Neural progenitor cell (in vitro differentiated cells): ENCODE measurements around the gene SMIM11. TPM values are rescaled to one million over a fixed set of nuclear protein-coding genes. Genes with fewer than 3 reads are reported as not detected.

Experiments
- DNase-seq: peaks from one replicate; pipeline ENCODE4 v3.0.0-alpha.2; 2016; ENCODE audit warnings: low spot score
- H2AFZ ChIP-seq: fragments of 200-600 bp; sonication (generic); replicated peaks from 2 replicates; pipeline ENCODE4 v1.6.1; 2016; ENCODE audit warnings: antibody characterized with exemption
- H3F3A ChIP-seq: fragments of 200-600 bp; sonication (generic); 2 replicates; pipeline ENCODE4 v1.6.1; 2016; ENCODE audit warnings: antibody characterized with exemption, low read depth
- H3K27ac ChIP-seq: fragments of 200-600 bp; sonication (generic); 2 replicates; pipeline ENCODE4 v1.5.1; 2016; ENCODE audit warnings: mild to moderate bottlenecking
- H3K27me3 ChIP-seq: fragments of 200-600 bp; sonication (generic); 2 replicates; pipeline ENCODE4 v1.6.1; 2016; ENCODE audit warnings: mild to moderate bottlenecking, moderate library complexity
- H3K36me3 ChIP-seq: fragments of 200-600 bp; sonication (generic); 2 replicates; pipeline ENCODE4 v1.5.1; 2016
- H3K4me1 ChIP-seq: fragments of 200-600 bp; sonication (generic); 2 replicates; pipeline ENCODE4 v1.6.1; 2016; ENCODE audit warnings: mixed run types
- H3K4me2 ChIP-seq: fragments of 200-600 bp; sonication (generic); 2 replicates; pipeline ENCODE4 v1.6.1; 2016
- H3K4me3 ChIP-seq: fragments of 200-600 bp; sonication (generic); 2 replicates; pipeline ENCODE4 v1.5.1; 2016
- H3K79me2 ChIP-seq: fragments of 200-600 bp; sonication (generic); 2 replicates; pipeline ENCODE4 v1.6.1; 2016; ENCODE audit warnings: low read depth
- H3K9ac ChIP-seq: fragments of 200-600 bp; sonication (generic); 2 replicates; pipeline ENCODE4 v1.6.1; 2016
- H3K9me3 ChIP-seq: fragments of 200-600 bp; sonication (generic); 2 replicates; pipeline ENCODE4 v1.5.1; 2016; ENCODE audit warnings: low read depth
- H4K20me1 ChIP-seq: fragments of 200-600 bp; sonication (generic); 2 replicates; pipeline ENCODE4 v1.6.1; 2016; ENCODE audit warnings: low read depth
- H3K27ac Mint-ChIP-seq: 3 replicates; pipeline ENCODE4 v1.8.0; 2021; ENCODE audit warnings: mixed read lengths
- H3K27me3 Mint-ChIP-seq: 2 replicates; pipeline ENCODE4 v1.8.0; 2022; ENCODE audit warnings: low read depth, mild to moderate bottlenecking, inconsistent platforms, moderate library complexity, mixed read lengths; ENCODE audit not compliant: insufficient read depth
- H3K36me3 Mint-ChIP-seq: 3 replicates; pipeline ENCODE4 v1.8.0; 2021; ENCODE audit warnings: mixed read lengths
- H3K4me1 Mint-ChIP-seq: 3 replicates; pipeline ENCODE4 v1.8.0; 2021; ENCODE audit warnings: mixed read lengths
- H3K4me3 Mint-ChIP-seq: 3 replicates; pipeline ENCODE4 v1.8.0; 2021; ENCODE audit warnings: mild to moderate bottlenecking, moderate library complexity, mixed read lengths
- H3K9me3 Mint-ChIP-seq: 3 replicates; pipeline ENCODE4 v1.8.0; 2020; ENCODE audit warnings: mixed read lengths
- EZH2 ChIP-seq: fragments of 200-600 bp; sonication (generic); IDR thresholded peaks from 2 replicates; pipeline ENCODE4 v1.6.1; 2017; ENCODE audit warnings: antibody characterized with exemption, mild to moderate bottlenecking, moderate library complexity
- EZH2phosphoT487 ChIP-seq: fragments of 200-600 bp; sonication (generic); IDR thresholded peaks from 2 replicates; pipeline ENCODE4 v1.6.1; 2017; ENCODE audit warnings: antibody characterized with exemption
- total RNA-seq: library from RNA; depleted of rRNA; stranded (reverse); fragments of >200 nt; gene quantifications from 2 replicates; pipeline ENCODE4 v1.2.3, GENCODE V29; 2015; ENCODE audit warnings: low replicate concordance
- TF ChIP-seq, protein P1 (sequence below): fragments of 200-600 bp; sonication (generic); IDR thresholded peaks from 2 replicates; pipeline ENCODE4 v1.5.1; 2017; ENCODE audit warnings: antibody characterized with exemption, mild to moderate bottlenecking

The SMIM11 gene
- total RNA-seq, 1 donor from 2014 or later = 4.8 TPM

DNA sequence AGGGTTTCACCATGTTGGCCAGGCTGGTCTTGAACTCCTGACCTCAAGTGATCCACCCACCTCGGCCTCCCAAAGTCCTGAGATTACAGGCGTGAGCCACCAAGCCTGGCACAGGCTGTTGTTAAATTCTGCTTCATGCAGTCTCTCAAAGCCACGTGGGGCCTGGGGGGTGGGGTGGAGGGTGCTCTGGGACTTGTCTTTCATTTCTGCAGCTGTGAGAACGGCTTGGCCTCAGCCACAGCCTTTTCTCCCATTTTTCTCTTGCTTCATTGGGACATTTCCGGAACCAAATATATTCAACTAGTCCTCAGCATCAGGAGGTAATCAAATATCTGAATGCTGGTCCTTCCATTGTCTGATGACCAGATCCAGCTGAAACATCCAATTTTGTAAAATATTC is 39.1 kb upstream of the SMIM11 start:
- H2AFZ ChIP-seq = no peak overlapping the region
- H3K4me3 ChIP-seq = no peak overlapping the region
- no peaks in the 10 kb centered on the region for H3K27me3 ChIP-seq
- no peak overlapping the region for H3K4me2 ChIP-seq
- H3K27me3 Mint-ChIP-seq = peaks cover 2% of the 10 kb centered on the region
- TF ChIP-seq EZH2 (no peak), EZH2phosphoT487 (no peak)
- no peak overlapping the region for H3K4me3 Mint-ChIP-seq
- H3K9me3 ChIP-seq = no peaks in the 10 kb centered on the region
- no peak overlapping the region for H3K27ac Mint-ChIP-seq
- H3K36me3 ChIP-seq = no peaks in the 10 kb centered on the region
- no peak overlapping the region for H3K27ac ChIP-seq
- peaks cover 2% of the 10 kb centered on the region for H3K36me3 Mint-ChIP-seq
- H3F3A ChIP-seq = peaks cover 13% of the 10 kb centered on the region
- H3K4me1 Mint-ChIP-seq = peaks cover 30% of the 10 kb centered on the region
- no peaks in the 10 kb centered on the region for H4K20me1 ChIP-seq
- no peak overlapping the region for H3K9ac ChIP-seq
- H3K79me2 ChIP-seq = no peaks in the 10 kb centered on the region
- H3K4me1 ChIP-seq = peaks cover 38% of the 10 kb centered on the region
- no peaks in the 10 kb centered on the region for H3K9me3 Mint-ChIP-seq
- DNase-seq = no peak

DNA sequence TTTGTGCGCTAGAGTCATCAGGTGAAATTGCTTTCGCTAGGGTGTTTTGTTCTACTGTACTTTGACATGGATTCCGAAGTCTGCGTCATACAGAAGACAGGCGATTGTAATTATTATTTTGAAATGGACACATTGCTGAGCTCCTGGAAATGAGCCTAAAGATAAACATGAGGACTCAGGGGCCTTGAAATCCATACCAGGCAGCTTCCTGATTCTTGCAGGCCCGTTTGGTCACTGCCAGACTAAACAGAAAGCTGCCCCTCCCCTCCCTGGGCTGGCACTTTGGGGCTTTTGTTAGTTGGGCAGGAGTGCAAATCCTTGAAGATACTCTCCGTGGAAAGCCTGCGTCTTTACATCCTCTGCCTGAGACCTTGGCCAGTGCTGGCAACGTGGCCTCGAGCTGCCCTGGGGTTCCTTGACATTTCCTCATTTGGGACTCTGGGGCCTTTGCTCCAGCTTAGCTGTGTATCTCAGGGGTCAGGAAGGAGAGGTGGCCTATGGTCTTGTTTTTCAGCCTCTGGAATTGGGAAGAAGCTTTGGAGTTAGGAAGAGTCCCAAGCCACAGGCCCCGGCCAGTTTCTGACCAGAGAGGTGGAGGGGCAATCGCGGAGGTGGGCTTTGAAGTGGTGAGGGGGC is 38.4 kb upstream of the SMIM11 start:
- Histone ChIP-seq H3K36me3 (no peaks in the 10 kb centered on the region), H3K9me3 (no peaks in the 10 kb centered on the region), H3K9ac (no peak overlapping the region), H2AFZ (no peak overlapping the region), H3F3A (peaks cover 13% of the 10 kb centered on the region), H3K27ac (no peak overlapping the region), H3K4me2 (no peak overlapping the region), H3K4me3 (no peak overlapping the region), H4K20me1 (no peaks in the 10 kb centered on the region), H3K79me2 (no peaks in the 10 kb centered on the region), H3K27me3 (no peaks in the 10 kb centered on the region), H3K4me1 (peaks cover 38% of the 10 kb centered on the region)
- peaks cover 2% of the 10 kb centered on the region for H3K36me3 Mint-ChIP-seq
- H3K27me3 Mint-ChIP-seq = peaks cover 2% of the 10 kb centered on the region
- no peak for DNase-seq
- H3K9me3 Mint-ChIP-seq = peaks cover under 1% of the 10 kb centered on the region
- H3K4me1 Mint-ChIP-seq = peaks cover 30% of the 10 kb centered on the region
- no peak overlapping the region for H3K4me3 Mint-ChIP-seq
- no peak overlapping the region for H3K27ac Mint-ChIP-seq
- TF ChIP-seq EZH2phosphoT487 = no peak
- TF ChIP-seq, protein P1, sequence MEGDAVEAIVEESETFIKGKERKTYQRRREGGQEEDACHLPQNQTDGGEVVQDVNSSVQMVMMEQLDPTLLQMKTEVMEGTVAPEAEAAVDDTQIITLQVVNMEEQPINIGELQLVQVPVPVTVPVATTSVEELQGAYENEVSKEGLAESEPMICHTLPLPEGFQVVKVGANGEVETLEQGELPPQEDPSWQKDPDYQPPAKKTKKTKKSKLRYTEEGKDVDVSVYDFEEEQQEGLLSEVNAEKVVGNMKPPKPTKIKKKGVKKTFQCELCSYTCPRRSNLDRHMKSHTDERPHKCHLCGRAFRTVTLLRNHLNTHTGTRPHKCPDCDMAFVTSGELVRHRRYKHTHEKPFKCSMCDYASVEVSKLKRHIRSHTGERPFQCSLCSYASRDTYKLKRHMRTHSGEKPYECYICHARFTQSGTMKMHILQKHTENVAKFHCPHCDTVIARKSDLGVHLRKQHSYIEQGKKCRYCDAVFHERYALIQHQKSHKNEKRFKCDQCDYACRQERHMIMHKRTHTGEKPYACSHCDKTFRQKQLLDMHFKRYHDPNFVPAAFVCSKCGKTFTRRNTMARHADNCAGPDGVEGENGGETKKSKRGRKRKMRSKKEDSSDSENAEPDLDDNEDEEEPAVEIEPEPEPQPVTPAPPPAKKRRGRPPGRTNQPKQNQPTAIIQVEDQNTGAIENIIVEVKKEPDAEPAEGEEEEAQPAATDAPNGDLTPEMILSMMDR = no peak
- no peak for TF ChIP-seq EZH2

DNA sequence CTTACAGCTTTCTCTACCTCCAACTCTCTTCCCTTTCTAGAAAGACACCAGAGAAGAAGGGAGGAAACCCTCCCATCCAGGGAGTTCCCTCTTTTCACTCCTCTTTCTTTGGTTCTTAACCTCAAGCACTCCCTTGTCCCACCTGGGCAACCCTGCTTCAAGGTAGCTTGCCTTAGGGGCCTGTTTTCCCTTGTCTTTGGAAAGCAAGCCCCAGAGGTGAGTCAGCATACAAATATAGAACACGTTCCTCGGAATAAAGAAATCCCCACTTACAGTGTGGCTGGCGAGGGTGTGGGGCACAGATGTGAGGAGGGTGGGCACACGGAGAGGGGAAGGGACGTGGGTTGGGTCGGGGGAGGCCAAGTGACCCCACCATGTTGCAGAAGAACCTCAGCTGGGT is 37.6 kb upstream of the SMIM11 start:
- Histone ChIP-seq H3K4me3 (no peak overlapping the region), H3K4me2 (no peak overlapping the region), H3K27me3 (no peaks in the 10 kb centered on the region), H3K36me3 (no peaks in the 10 kb centered on the region), H3K9me3 (no peaks in the 10 kb centered on the region), H2AFZ (no peak overlapping the region), H4K20me1 (no peaks in the 10 kb centered on the region), H3K27ac (no peak overlapping the region), H3K4me1 (peaks cover 38% of the 10 kb centered on the region), H3K9ac (no peak overlapping the region), H3K79me2 (no peaks in the 10 kb centered on the region), H3F3A (peaks cover 13% of the 10 kb centered on the region)
- no peak for DNase-seq
- H3K4me1 Mint-ChIP-seq = peaks cover 30% of the 10 kb centered on the region
- H3K36me3 Mint-ChIP-seq = peaks cover 2% of the 10 kb centered on the region
- TF ChIP-seq EZH2 (no peak), EZH2phosphoT487 (no peak)
- TF ChIP-seq, protein P1 = no peak
- H3K27me3 Mint-ChIP-seq = peaks cover 2% of the 10 kb centered on the region
- peak overlapping the region; percentile 76 for H3K27ac Mint-ChIP-seq
- no peak overlapping the region for H3K4me3 Mint-ChIP-seq
- peaks cover 4% of the 10 kb centered on the region for H3K9me3 Mint-ChIP-seq

DNA sequence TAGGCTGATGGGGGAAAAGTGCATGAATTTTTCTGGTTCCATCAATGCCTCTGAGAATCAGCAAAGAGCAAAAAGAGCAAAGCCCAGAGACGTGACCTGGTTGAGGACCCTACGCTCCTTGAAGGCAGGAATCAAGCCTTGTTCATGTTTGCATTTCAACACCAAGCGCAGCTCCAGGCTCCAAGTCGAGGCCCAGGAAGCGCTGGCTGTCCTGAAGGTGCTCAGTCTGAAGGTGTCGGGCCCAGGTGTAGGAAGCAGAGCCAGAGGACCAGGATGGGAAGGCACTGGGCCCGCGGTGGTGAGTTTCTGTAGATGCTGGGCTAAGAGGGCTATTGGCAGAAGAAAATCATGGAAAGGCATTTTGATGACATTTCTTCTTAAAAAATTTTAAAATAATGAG is 37.1 kb upstream of the SMIM11 start:
- Mint-ChIP-seq H3K9me3 (peaks cover 4% of the 10 kb centered on the region), H3K4me1 (peaks cover 30% of the 10 kb centered on the region), H3K27me3 (peaks cover 2% of the 10 kb centered on the region), H3K4me3 (no peak overlapping the region), H3K36me3 (peaks cover 2% of the 10 kb centered on the region), H3K27ac (no peak overlapping the region)
- Histone ChIP-seq H4K20me1 (no peaks in the 10 kb centered on the region), H3K4me2 (no peak overlapping the region), H3K36me3 (no peaks in the 10 kb centered on the region), H3F3A (peaks cover 13% of the 10 kb centered on the region), H3K27ac (no peak overlapping the region), H3K4me3 (no peak overlapping the region), H3K27me3 (no peaks in the 10 kb centered on the region), H3K79me2 (no peaks in the 10 kb centered on the region), H3K9me3 (no peaks in the 10 kb centered on the region), H3K4me1 (peaks cover 36% of the 10 kb centered on the region), H2AFZ (no peak overlapping the region), H3K9ac (no peak overlapping the region)
- no peak for TF ChIP-seq EZH2phosphoT487
- TF ChIP-seq EZH2 = no peak
- TF ChIP-seq, protein P1 = no peak
- no peak for DNase-seq
